Gastroesophageal sphincter (tissue), 3 donors: ENCODE data around the gene TCF25.

Source experiments
- CTCF ChIP-seq, 4 experiments: fragments of 200-600 bp in 2 of 4; fragments of 450-650 bp in 2 of 4; sonication (generic) in 1 of 4; IDR thresholded peaks; one replicate each; pipeline ENCODE4 v1.5.1; 2017 to 2019; ENCODE audit warnings: antibody characterized with exemption in 4 of 4, mild to moderate bottlenecking in 2 of 4, moderate library complexity in 2 of 4
- POLR2A ChIP-seq, 2 donors: fragments of 450-650 bp; IDR thresholded peaks; one replicate each; pipeline ENCODE4 v1.6.1; 2017; ENCODE audit warnings: antibody characterized with exemption in 2 of 2, mild to moderate bottlenecking in 2 of 2, moderate library complexity in 1 of 2
- POLR2AphosphoS5 ChIP-seq: sonication (generic); formaldehyde crosslinking; IDR thresholded peaks from one replicate; pipeline ENCODE4 v1.6.1; 2017; ENCODE audit warnings: antibody characterized with exemption

GRCh38 chr16:89931305-89931896 is 58.0 kb downstream of the TCF25 start:
- TF ChIP-seq CTCF (IDR thresholded peaks at IDR 0.05) (no peak), POLR2AphosphoS5 (no peak), POLR2A (IDR thresholded peaks at IDR 0.05) (no peak)
